ENCODE measurements around the gene SORBS1.
"Not testable (repeated sequence)": the region's sequence is repeated elsewhere in the genome, so short reads cannot be mapped to it uniquely, and the experiment has no call there.

SORBS1 gene

GRCh38 chr10:95482501-95483233 lies 78.5 kb downstream of the SORBS1 start:
- no peak for DNase-seq (ENCODE audit: low spot score)

GRCh38 chr10:95480901-95481491 lies 80.2 kb downstream of the SORBS1 start:
- no peak for DNase-seq (ENCODE audit: low spot score)

GRCh38 chr10:95480102-95480900 lies 80.9 kb downstream of the SORBS1 start:
- no peak for DNase-seq (ENCODE audit: low spot score)

- DNase-seq (ENCODE audit: low spot score): no peak
Measured at GRCh38 chr10:95478935-95479334, 82.2 kb downstream of the SORBS1 start.

GRCh38 chr10:95478185-95478584 lies 83.0 kb downstream of the SORBS1 start:
- no peak for DNase-seq (ENCODE audit: low spot score)

GRCh38 chr10:95477175-95477520 lies 84.0 kb downstream of the SORBS1 start:
- no peak for DNase-seq (ENCODE audit: low spot score)

- no peak for DNase-seq (ENCODE audit: low spot score)
Measured at GRCh38 chr10:95476469-95477174, 84.5 kb downstream of the SORBS1 start.

- no peak for DNase-seq (ENCODE audit: low spot score)
Measured at GRCh38 chr10:95475827-95476468, 85.2 kb downstream of the SORBS1 start.

- no peak for DNase-seq (ENCODE audit: low spot score)
Measured at GRCh38 chr10:95475003-95475383, 86.2 kb downstream of the SORBS1 start.

GRCh38 chr10:95474228-95475002 lies 86.8 kb downstream of the SORBS1 start:
- no peak for DNase-seq (ENCODE audit: low spot score)

GRCh38 chr10:95472304-95473088 lies 88.7 kb downstream of the SORBS1 start:
- no peak for DNase-seq (ENCODE audit: low spot score)

- no peak for DNase-seq (ENCODE audit: low spot score)
Measured at GRCh38 chr10:95469676-95470075, 91.5 kb downstream of the SORBS1 start.

- no peak for DNase-seq (ENCODE audit: low spot score)
Measured at GRCh38 chr10:95469251-95469650, 91.9 kb downstream of the SORBS1 start.

- DNase-seq (ENCODE audit: low spot score): not testable (repeated sequence)
Measured at GRCh38 chr10:95467642-95468041, 93.5 kb downstream of the SORBS1 start.

- DNase-seq (ENCODE audit: low spot score): no peak
Measured at GRCh38 chr10:95467162-95467599, 94.0 kb downstream of the SORBS1 start.

- no peak for DNase-seq (ENCODE audit: low spot score)
Measured at GRCh38 chr10:95466436-95466835, 94.7 kb downstream of the SORBS1 start.

- no peak for DNase-seq (ENCODE audit: low spot score)
Measured at GRCh38 chr10:95464280-95464679, 96.9 kb downstream of the SORBS1 start.

GRCh38 chr10:95462740-95463667 lies 98.2 kb downstream of the SORBS1 start:
- no peak for DNase-seq (ENCODE audit: low spot score)

- DNase-seq (ENCODE audit: low spot score): no peak
Measured at GRCh38 chr10:95461611-95462010, 99.6 kb downstream of the SORBS1 start.
